ENCODE measurements around the gene SMAP2. TPM values are rescaled to one million over a fixed set of nuclear protein-coding genes. Genes with fewer than 3 reads are reported as not detected.

Gene SMAP2
- total RNA-seq, 1 donor from 2014 or later: 196 TPM

- no peaks in the 10 kb centered on the region for H3K9me3 Mint-ChIP-seq
- H3K27ac Mint-ChIP-seq: no peak overlapping the region
- peaks cover 16% of the 10 kb centered on the region for H3K4me1 Mint-ChIP-seq (ENCODE audit: low read depth)
- peaks cover 16% of the 10 kb centered on the region for H3K36me3 Mint-ChIP-seq (ENCODE audit: low read depth)
- intact Hi-C loops (cut with micrococcal nuclease): no loop called here
- no peak overlapping the region for H3K4me3 Mint-ChIP-seq
- H3K27me3 Mint-ChIP-seq (ENCODE audit: insufficient read depth): no peaks in the 10 kb centered on the region
- DNase-seq (ENCODE audit: low spot score): no peak
These were observed 21.4 kb upstream of the SMAP2 start for GRCh38 chr1:40352126-40352525.

- no peak for DNase-seq (ENCODE audit: low spot score)
- intact Hi-C loops (cut with micrococcal nuclease): no loop called here
- no peak overlapping the region for H3K27ac Mint-ChIP-seq
These were observed 20.4 kb upstream of the SMAP2 start for GRCh38 chr1:40353082-40353481.

GRCh38 chr1:40357625-40358024, 15.9 kb upstream of the SMAP2 start:
- H3K4me1 Mint-ChIP-seq (ENCODE audit: low read depth): peaks cover 13% of the 10 kb centered on the region
- H3K36me3 Mint-ChIP-seq (ENCODE audit: low read depth): peaks cover 35% of the 10 kb centered on the region
- no peak for DNase-seq (ENCODE audit: low spot score)
- intact Hi-C loops (cut with micrococcal nuclease): no loop called here
- H3K4me3 Mint-ChIP-seq: no peak overlapping the region
- H3K27me3 Mint-ChIP-seq (ENCODE audit: insufficient read depth): no peaks in the 10 kb centered on the region
- H3K27ac Mint-ChIP-seq: no peak overlapping the region
- H3K9me3 Mint-ChIP-seq: peaks cover 32% of the 10 kb centered on the region

More at GRCh38 chr1:40353082-40353481, 20.4 kb upstream of the SMAP2 start:
- H3K4me1 Mint-ChIP-seq (ENCODE audit: low read depth): peaks cover 16% of the 10 kb centered on the region
- H3K36me3 Mint-ChIP-seq (ENCODE audit: low read depth): peaks cover 20% of the 10 kb centered on the region
- H3K27me3 Mint-ChIP-seq (ENCODE audit: insufficient read depth): no peaks in the 10 kb centered on the region
- H3K9me3 Mint-ChIP-seq: peaks cover 6% of the 10 kb centered on the region
- H3K4me3 Mint-ChIP-seq: no peak overlapping the region

DNA sequence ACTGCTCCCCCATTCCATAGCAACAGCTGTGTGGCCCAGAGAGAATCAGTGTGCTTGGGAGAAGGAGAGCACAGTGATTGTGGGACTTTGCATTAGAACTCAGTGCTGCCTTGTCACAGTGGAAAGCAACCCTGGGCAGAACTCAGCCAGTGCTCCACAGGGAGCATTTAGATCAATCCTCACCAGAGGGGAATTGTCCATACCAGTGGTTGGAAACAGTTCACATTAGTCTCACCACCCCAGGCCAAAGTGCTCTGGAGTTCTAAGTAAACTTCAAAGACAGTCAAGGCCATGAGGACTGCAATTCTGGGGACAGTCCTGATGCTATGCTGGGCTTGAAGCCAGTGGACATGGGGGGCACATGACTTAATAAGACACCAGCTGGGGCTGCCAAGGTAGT, 12.9 kb upstream of the SMAP2 start:
- H3K9me3 Mint-ChIP-seq: peaks cover 36% of the 10 kb centered on the region
- peaks cover 35% of the 10 kb centered on the region for H3K36me3 Mint-ChIP-seq (ENCODE audit: low read depth)
- intact Hi-C loops (cut with micrococcal nuclease): no loop called here
- H3K4me3 Mint-ChIP-seq: no peak overlapping the region
- no peaks in the 10 kb centered on the region for H3K27me3 Mint-ChIP-seq (ENCODE audit: insufficient read depth)
- no peak for DNase-seq (ENCODE audit: low spot score)
- H3K27ac Mint-ChIP-seq: no peak overlapping the region
- H3K4me1 Mint-ChIP-seq (ENCODE audit: low read depth): peaks cover 21% of the 10 kb centered on the region

GRCh38 chr1:40361201-40361600, 12.3 kb upstream of the SMAP2 start:
- DNase-seq (ENCODE audit: low spot score): no peak
- no peak overlapping the region for H3K4me3 Mint-ChIP-seq
- H3K9me3 Mint-ChIP-seq: peaks cover 36% of the 10 kb centered on the region
- H3K4me1 Mint-ChIP-seq (ENCODE audit: low read depth): peaks cover 16% of the 10 kb centered on the region
- no peaks in the 10 kb centered on the region for H3K27me3 Mint-ChIP-seq (ENCODE audit: insufficient read depth)
- intact Hi-C loops (cut with micrococcal nuclease): no loop called here
- H3K27ac Mint-ChIP-seq: no peak overlapping the region
- peaks cover 30% of the 10 kb centered on the region for H3K36me3 Mint-ChIP-seq (ENCODE audit: low read depth)

DNA sequence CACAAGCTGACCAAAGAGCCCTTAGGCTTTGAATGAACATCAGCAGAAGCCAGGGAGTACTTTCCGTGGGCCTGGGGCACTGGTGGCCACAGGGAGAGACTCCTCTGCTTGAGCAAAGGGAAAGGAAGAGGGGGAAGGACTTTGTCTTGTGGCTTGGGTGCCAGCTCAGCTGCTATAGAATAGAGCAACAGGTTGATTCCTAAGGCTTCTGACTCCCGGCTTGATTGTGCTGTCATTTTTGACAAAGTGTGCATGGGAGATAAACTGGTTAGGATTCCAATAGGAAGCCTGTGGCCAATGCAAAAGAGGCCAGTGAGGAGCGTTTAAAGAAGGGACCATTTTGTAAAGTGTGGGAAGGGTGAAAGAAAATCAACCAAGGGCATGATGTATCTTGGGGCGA, 11.9 kb upstream of the SMAP2 start:
- Mint-ChIP-seq H3K27me3 (ENCODE audit: insufficient read depth) (no peaks in the 10 kb centered on the region), H3K4me3 (no peak overlapping the region), H3K4me1 (ENCODE audit: low read depth) (peaks cover 16% of the 10 kb centered on the region), H3K36me3 (ENCODE audit: low read depth) (peaks cover 30% of the 10 kb centered on the region), H3K27ac (no peak overlapping the region), H3K9me3 (peaks cover 36% of the 10 kb centered on the region)
- intact Hi-C loops (cut with micrococcal nuclease): no loop called here
- no peak for DNase-seq (ENCODE audit: low spot score)

DNA sequence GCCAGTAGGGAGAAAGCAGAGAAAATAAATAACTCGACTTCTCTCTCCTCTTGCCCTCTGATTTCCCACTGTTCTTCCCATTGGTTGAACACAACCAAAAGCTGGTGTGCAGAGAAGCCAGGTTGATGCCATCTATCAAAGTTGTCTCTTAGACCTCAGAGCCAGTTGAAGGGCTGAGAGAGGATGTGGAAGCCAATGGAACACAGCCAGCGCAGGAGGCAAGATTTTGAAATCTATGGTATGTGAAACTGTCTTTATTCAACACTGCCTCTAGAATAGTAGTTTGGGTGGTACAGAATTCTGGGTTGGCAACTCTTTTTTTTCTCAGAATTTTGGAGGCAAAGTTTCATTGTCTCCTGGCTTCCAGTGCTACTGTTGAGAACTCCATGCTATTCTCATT, 11.3 kb upstream of the SMAP2 start:
- H3K27me3 Mint-ChIP-seq (ENCODE audit: insufficient read depth): no peaks in the 10 kb centered on the region
- H3K36me3 Mint-ChIP-seq (ENCODE audit: low read depth): peaks cover 30% of the 10 kb centered on the region
- peaks cover 36% of the 10 kb centered on the region for H3K9me3 Mint-ChIP-seq
- DNase-seq (ENCODE audit: low spot score): no peak
- no peak overlapping the region for H3K27ac Mint-ChIP-seq
- intact Hi-C loops (cut with micrococcal nuclease): no loop called here
- H3K4me1 Mint-ChIP-seq (ENCODE audit: low read depth): peaks cover 16% of the 10 kb centered on the region
- H3K4me3 Mint-ChIP-seq: no peak overlapping the region

DNA sequence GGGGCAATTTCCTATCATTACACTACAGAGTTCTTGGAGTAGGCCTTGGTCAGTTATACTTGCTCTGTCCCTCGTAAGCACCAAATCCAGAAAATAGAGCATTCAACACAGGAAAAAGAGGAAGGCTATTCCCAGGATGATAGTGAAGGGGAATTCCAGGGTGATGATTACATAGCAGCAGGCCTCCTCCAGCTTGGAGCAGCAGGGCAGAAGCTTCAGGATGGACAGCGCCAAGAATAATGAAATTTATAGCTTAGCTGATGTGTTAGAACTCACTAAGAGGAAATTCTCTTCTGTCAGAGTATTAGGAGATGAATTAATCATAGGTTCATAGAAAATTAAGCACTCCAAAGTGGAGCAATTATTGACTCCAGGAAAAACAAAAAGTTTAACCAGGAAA, 10.8 kb upstream of the SMAP2 start:
- no peaks in the 10 kb centered on the region for H3K27me3 Mint-ChIP-seq (ENCODE audit: insufficient read depth)
- H3K27ac Mint-ChIP-seq: no peak overlapping the region
- intact Hi-C loops (cut with micrococcal nuclease): no loop called here
- peaks cover 16% of the 10 kb centered on the region for H3K4me1 Mint-ChIP-seq (ENCODE audit: low read depth)
- H3K4me3 Mint-ChIP-seq: no peak overlapping the region
- peaks cover 33% of the 10 kb centered on the region for H3K9me3 Mint-ChIP-seq
- DNase-seq (ENCODE audit: low spot score): no peak
- peaks cover 26% of the 10 kb centered on the region for H3K36me3 Mint-ChIP-seq (ENCODE audit: low read depth)

- no peak for DNase-seq (ENCODE audit: low spot score)
- Mint-ChIP-seq H3K27ac (no peak overlapping the region), H3K27me3 (ENCODE audit: insufficient read depth) (no peaks in the 10 kb centered on the region), H3K4me3 (no peak overlapping the region), H3K4me1 (ENCODE audit: low read depth) (peaks cover 16% of the 10 kb centered on the region), H3K36me3 (ENCODE audit: low read depth) (peaks cover 22% of the 10 kb centered on the region), H3K9me3 (peaks cover 25% of the 10 kb centered on the region)
- intact Hi-C loops (cut with micrococcal nuclease): no loop called here
These were observed 9.8 kb upstream of the SMAP2 start for GRCh38 chr1:40363721-40364120.

GRCh38 chr1:40371707-40372258, 1.7 kb upstream of the SMAP2 start:
- Mint-ChIP-seq H3K4me1 (ENCODE audit: low read depth) (peaks cover 41% of the 10 kb centered on the region), H3K9me3 (no peaks in the 10 kb centered on the region), H3K4me3 (peak overlapping the region; percentile 25), H3K27me3 (ENCODE audit: insufficient read depth) (peaks cover 3% of the 10 kb centered on the region), H3K27ac (no peak overlapping the region), H3K36me3 (ENCODE audit: low read depth) (peaks cover 19% of the 10 kb centered on the region)
- intact Hi-C loops (cut with micrococcal nuclease): loop anchor here (5.0 kb wide), 3 partner anchors 36 to 321 kb away; partner anchors contain the start of genes NFYC and ZFP69B
- no peak for DNase-seq (ENCODE audit: low spot score)

DNA sequence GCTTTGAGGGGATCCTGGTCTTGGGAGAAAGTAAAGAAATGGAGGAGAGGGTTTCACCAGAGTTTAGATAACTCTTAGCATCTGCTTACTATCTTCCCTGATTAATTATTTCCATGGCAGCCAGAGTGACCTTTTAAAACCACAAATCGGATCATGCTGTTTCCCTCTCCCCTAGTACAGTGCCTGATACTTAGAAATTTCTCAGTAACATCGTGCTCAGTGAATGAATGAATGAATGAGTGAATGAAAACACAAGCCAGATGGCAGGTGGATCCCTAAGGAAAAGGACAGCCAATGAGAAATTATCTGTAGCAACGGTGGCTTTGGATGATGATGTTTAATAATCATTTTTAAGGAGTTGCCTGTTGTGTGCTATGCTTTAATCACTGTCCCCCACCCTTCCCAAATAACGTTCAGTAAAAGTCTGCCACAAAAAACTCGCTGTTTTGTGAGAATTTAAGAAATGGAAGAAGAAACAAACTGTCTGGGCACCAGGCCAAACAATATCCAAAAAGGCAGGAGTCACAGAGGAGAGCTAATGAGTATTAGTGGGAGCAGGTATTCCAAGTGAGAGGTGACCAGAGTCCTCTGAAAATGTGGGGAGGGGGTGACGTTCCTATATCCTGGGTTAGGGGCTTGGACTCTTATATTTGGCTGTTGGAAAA, 737 bp upstream of the SMAP2 start:
- intact Hi-C loops (cut with micrococcal nuclease): loop anchor here (5.0 kb wide), 3 partner anchors 35 to 320 kb away; partner anchors contain the start of genes NFYC and ZFP69B
- H3K4me3 Mint-ChIP-seq: peak overlapping the region; percentile 97
- DNase-seq (ENCODE audit: low spot score): no peak
- H3K27me3 Mint-ChIP-seq (ENCODE audit: insufficient read depth): peaks cover 3% of the 10 kb centered on the region
- no peaks in the 10 kb centered on the region for H3K9me3 Mint-ChIP-seq
- H3K27ac Mint-ChIP-seq: peak overlapping the region; percentile 87
- peaks cover 51% of the 10 kb centered on the region for H3K4me1 Mint-ChIP-seq (ENCODE audit: low read depth)
- peaks cover 26% of the 10 kb centered on the region for H3K36me3 Mint-ChIP-seq (ENCODE audit: low read depth)

DNA sequence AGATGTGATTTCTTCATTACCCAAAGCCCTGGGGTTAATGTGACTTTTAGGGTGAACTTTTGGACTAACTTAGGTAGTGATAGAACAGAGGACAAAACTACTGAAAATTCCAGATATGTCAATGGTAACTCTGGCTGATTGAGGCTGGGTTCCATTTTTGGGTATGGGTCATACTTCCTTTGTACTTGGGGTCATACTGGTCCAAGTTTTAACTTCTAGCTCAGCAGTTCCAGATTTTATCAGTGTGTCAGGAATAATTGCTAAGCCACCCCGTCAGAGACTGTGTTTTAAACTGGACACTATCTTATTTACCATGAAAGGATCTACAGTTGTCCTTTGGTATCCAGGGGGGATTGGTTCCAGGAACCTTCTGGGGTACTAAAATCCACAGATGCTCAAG, 4.0 kb downstream of the SMAP2 start:
- DNase-seq (ENCODE audit: low spot score): no peak
- Mint-ChIP-seq H3K4me3 (peak overlapping the region; percentile 74), H3K36me3 (ENCODE audit: low read depth) (peaks cover 48% of the 10 kb centered on the region), H3K9me3 (no peaks in the 10 kb centered on the region), H3K27ac (peak overlapping the region; percentile 65), H3K4me1 (ENCODE audit: low read depth) (peaks cover 78% of the 10 kb centered on the region), H3K27me3 (ENCODE audit: insufficient read depth) (peaks cover 3% of the 10 kb centered on the region)
- intact Hi-C loops (cut with micrococcal nuclease): no loop called here

GRCh38 chr1:40379785-40380452, 6.4 kb downstream of the SMAP2 start:
- H3K36me3 Mint-ChIP-seq (ENCODE audit: low read depth): peaks cover 52% of the 10 kb centered on the region
- peak overlapping the region; percentile 82 for H3K4me3 Mint-ChIP-seq
- no peaks in the 10 kb centered on the region for H3K27me3 Mint-ChIP-seq (ENCODE audit: insufficient read depth)

More at GRCh38 chr1:40379785-40380452, 6.4 kb downstream of the SMAP2 start:
- H3K27ac Mint-ChIP-seq: peak overlapping the region; percentile 99
- intact Hi-C loops (cut with micrococcal nuclease): loop anchor here (2.0 to 10.0 kb wide), 2 partner anchors 15 to 425 kb away; partner anchors contain the start of gene MFSD2A
- H3K9me3 Mint-ChIP-seq: no peaks in the 10 kb centered on the region
- no peak for DNase-seq (ENCODE audit: low spot score)
- H3K4me1 Mint-ChIP-seq (ENCODE audit: low read depth): peaks cover 84% of the 10 kb centered on the region

Data from activated T-helper 1 cell treated with anti-CD3 and anti-CD28 coated beads, Interleukin-12 subunit alpha, Interleukin-12 subunit beta, Interleukin-2, Interleukin-4 antibody, amounts not matched to agents 30 ng/mL and 10 ng/mL and 1 ng/mL, durations not matched to agents 14 hours and 24 hours and 36 hours (primary cell).